Psoas muscle (tissue), 8 donors: ENCODE measurements around the gene LARP1. TPM values are rescaled to one million over a fixed set of nuclear protein-coding genes. Genes with fewer than 3 reads are reported as not detected.

Experiments used
- ATAC-seq, 4 donors: fragments of 200-7000 bp; cut with Tn5 transposase; one replicate each; pipeline ENCODE4 v1.9.1; 2020; ENCODE audit warnings: moderate library complexity in 3 of 4, mild to moderate bottlenecking in 2 of 4
- DNase-seq, 2 donors: peaks; one replicate each; pipeline ENCODE4 v3.0.0-alpha.2; 2020
- H3K27ac ChIP-seq: fragments of 200-600 bp; one replicate; pipeline ENCODE4 v1.8.0; 2022
- H3K27me3 ChIP-seq, 3 donors: fragments of 200-600 bp in 1 of 3; one replicate each; pipeline versions ENCODE4 v1.6.1 to v1.8.0; 2013 to 2022; ENCODE audit warnings: low read length in 2 of 3, mild to moderate bottlenecking in 2 of 3, moderate library complexity in 1 of 3; ENCODE audit not compliant: insufficient read depth in 3 of 3
- H3K36me3 ChIP-seq, 2 donors: fragments of 200-600 bp in 1 of 2; one replicate each; pipeline versions ENCODE4 v1.6.1 to v1.8.0; 2013 to 2022; ENCODE audit warnings: low read depth in 1 of 2, mild to moderate bottlenecking in 1 of 2, moderate library complexity in 1 of 2; ENCODE audit not compliant: insufficient read depth in 1 of 2
- H3K4me1 ChIP-seq: fragments of 200-600 bp; one replicate; pipeline ENCODE4 v1.8.0; 2022
- H3K4me3 ChIP-seq: fragments of 200-600 bp; one replicate; pipeline ENCODE4 v1.8.0; 2022; ENCODE audit warnings: mild to moderate bottlenecking
- H3K9me3 ChIP-seq: fragments of 200-600 bp; one replicate; pipeline ENCODE4 v1.8.0; 2022
- whole genome bisulfite sequencing, 3 donors: extraction: QIAGEN DNeasy Blood & Tissue Kit; methylation state at CpG; one replicate each; pipeline versions ENCODE4 v1.1.6 to v1.1.7; 2013; 5-methylcytosine and 5-hydroxymethylcytosine counted together
- intact Hi-C, 2 donors: fragments of 100-400 bp; cut with DNase I; formaldehyde crosslinking; loops; one replicate each; pipeline versions ENCODE4 v1.11.0 to v1.14.2; 2022
- polyA plus RNA-seq, 3 donors: library from polyadenylated mRNA; stranded (reverse); fragments of 200-250 nt; gene quantifications; one replicate each; pipeline ENCODE4 v1.2.3, GENCODE V29; 2013
- total RNA-seq, 4 donors: library from RNA; stranded (reverse); fragmentation: NEBNext Ultra II Directional in 2 of 4; extraction: Animal tissue kit (Norgen Biotek cat#: 25700) in 2 of 4; gene quantifications; one replicate each; pipeline versions ENCODE4 v1.2.1 to v1.2.4, GENCODE V29; 2021 to 2023
- TF ChIP-seq, protein P1 (sequence below): fragments of 200-600 bp; IDR thresholded peaks from one replicate; pipeline ENCODE4 v1.8.0; 2022; ENCODE audit warnings: antibody characterized with exemption
- donor health status: healthy with polysubstance abuse.
- donor health status: DM: no; HTN: no; CAD: no; lungs with moderate emphysema.
- donor health status: Bipolar disorder and iron deficiency.
- donor health status: healthy.
- donor health status: DM: yes; HTN: yes; CAD: no.
- donor health status: DM: no; HTN: no; CAD: no.
- donor health status: DM: no; HTN: no; CAD: no.
- donor health status: DM: yes; HTN: yes; CAD: no.

Gene LARP1
- total and polyA plus RNA-seq, 7 donors: 34.1 to 173 (median 108) TPM

DNA sequence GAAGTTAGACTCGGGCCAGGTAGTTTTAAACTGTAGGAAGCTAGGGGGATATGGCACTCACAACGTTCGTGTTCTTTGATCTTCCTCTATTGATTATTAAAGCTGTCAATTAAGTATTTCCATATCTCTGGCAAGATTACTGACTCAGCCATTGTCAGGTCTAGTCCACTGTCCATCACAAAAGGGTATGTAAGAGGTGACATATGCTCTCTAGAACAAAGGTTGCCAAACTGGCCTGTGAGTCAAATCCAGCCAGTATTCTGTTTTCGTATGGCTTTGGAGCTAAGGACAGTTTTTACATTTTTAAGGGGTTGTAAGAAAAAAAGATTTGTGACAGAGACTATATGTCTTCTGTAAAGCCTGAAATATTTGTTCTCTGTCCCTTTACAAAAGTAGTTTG lies 51.0 kb downstream of the LARP1 start:
- ATAC-seq (no peak), DNase-seq (no peak)
- TF ChIP-seq, protein P1, sequence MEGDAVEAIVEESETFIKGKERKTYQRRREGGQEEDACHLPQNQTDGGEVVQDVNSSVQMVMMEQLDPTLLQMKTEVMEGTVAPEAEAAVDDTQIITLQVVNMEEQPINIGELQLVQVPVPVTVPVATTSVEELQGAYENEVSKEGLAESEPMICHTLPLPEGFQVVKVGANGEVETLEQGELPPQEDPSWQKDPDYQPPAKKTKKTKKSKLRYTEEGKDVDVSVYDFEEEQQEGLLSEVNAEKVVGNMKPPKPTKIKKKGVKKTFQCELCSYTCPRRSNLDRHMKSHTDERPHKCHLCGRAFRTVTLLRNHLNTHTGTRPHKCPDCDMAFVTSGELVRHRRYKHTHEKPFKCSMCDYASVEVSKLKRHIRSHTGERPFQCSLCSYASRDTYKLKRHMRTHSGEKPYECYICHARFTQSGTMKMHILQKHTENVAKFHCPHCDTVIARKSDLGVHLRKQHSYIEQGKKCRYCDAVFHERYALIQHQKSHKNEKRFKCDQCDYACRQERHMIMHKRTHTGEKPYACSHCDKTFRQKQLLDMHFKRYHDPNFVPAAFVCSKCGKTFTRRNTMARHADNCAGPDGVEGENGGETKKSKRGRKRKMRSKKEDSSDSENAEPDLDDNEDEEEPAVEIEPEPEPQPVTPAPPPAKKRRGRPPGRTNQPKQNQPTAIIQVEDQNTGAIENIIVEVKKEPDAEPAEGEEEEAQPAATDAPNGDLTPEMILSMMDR: no peak
- 80 to 85% (median 84%) methylated on average over 4 of the region's 4 CpGs for WGBS, 3 donors
- no peak overlapping the region for H3K27ac ChIP-seq
- no peak overlapping the region for H3K4me3 ChIP-seq
- H3K27me3 ChIP-seq: no peaks in the 10 kb centered on the region
- peaks cover 21 to 100% of the 10 kb centered on the region in 2 donors for H3K36me3 ChIP-seq
- no peaks in the 10 kb centered on the region for H3K9me3 ChIP-seq
- intact Hi-C loops: no loop called here
- no peaks in the 10 kb centered on the region for H3K4me1 ChIP-seq

DNA sequence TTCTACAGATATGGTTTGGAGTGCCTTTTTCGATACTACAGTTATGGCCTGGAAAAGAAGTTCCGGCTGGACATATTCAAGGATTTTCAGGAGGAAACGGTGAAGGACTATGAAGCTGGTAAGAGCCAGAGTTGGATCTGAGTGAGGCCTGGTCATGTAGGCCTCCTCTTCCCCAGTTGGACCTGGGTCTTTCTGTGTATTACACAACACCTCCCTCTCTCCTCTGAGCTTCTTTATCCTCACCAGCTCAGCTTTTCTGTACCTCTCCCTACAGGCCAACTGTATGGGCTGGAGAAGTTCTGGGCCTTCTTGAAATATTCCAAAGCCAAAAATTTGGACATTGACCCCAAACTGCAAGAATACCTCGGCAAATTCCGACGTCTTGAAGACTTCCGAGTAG lies 56.1 kb downstream of the LARP1 start:
- WGBS, 3 donors: 82 to 90% (median 84%) methylated on average over 7 of the region's 7 CpGs
- Histone ChIP-seq H3K4me3 (no peak overlapping the region), H3K27me3 (no peaks in the 10 kb centered on the region), H3K27ac (no peak overlapping the region), H3K9me3 (no peaks in the 10 kb centered on the region), H3K36me3 (peaks cover 11 to 99% of the 10 kb centered on the region in 2 donors), H3K4me1 (no peaks in the 10 kb centered on the region)
- DNase-seq (no peak), ATAC-seq (peak in 2 of 4 donors; percentile 18 to 24)
- TF ChIP-seq, protein P1: no peak
- intact Hi-C loops: no loop called here

DNA sequence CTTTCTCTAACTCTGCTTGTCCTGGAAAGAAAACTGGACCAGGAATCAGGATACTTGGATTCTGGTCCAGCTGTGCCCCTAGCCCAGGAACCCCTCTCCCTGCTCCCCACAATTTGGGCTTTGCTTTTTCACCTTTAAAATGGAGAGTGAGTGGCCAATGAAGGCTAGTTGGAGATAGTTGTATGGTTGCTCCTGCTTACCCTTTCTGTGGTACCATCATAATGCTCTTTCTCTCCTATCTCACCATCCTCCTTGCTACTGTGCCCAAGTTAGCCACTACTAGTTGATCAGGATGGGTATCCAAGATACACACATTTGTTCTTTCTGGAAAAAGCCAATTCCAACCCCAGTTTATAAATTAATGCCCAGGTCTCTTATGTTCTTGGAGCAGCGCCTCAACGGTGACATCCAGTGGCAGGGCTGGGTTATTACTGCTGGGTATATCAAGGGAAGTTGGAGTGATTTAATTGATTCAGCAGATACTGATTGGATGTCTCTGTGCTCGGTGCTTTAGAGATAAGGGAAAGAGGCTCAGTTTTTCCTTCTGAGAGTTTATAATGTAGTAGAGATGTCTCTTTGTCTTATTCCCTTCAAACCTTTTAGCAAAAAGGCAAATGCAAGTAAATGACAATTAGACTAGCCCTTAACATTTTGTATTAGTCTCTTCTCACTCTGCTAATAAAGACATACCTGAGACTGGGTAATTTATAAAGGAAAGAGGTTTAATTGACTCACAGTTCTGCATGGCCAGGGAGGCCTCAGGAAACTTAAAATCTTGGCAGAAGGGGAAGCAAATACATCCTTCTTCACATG lies 56.7 kb downstream of the LARP1 start:
- Histone ChIP-seq H3K27me3 (no peaks in the 10 kb centered on the region), H3K36me3 (peaks cover 11 to 99% of the 10 kb centered on the region in 2 donors), H3K4me3 (no peak overlapping the region), H3K27ac (no peak overlapping the region), H3K4me1 (no peaks in the 10 kb centered on the region), H3K9me3 (no peaks in the 10 kb centered on the region)
- TF ChIP-seq, protein P1: peak; percentile 90
- ATAC-seq (peak; percentile 63 to 86 (median 78)), DNase-seq (peak; percentile 55 to 80)
- WGBS, 3 donors: 38 to 50% (median 42%) methylated on average over 3 of the region's 3 CpGs
- intact Hi-C loops: loop anchor here in 1 of 2 donors (2.0 kb wide), 1 partner anchor 163 kb away; no protein-coding TSS in a partner anchor

DNA sequence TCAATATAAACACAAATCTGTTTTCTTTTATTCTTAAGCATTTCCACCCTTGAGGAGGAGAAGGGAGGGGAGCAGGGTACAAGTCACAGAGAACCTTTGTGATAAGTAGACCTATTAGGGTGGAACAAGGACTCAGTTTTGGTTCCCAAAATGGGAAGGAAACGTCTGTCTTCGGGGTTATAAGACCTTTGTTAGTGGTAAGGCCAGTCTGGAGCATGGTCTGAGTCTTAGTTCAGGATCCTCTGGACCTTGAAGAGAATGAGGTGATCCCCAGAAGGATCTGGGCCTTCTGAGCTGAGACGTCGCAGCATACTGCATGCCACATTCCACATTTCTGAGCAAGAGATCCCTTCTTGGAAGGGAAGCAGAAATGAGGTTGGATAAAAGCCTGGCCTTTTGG lies 58.0 kb downstream of the LARP1 start:
- H3K9me3 ChIP-seq: no peaks in the 10 kb centered on the region
- no peak for DNase-seq
- TF ChIP-seq, protein P1: no peak
- intact Hi-C loops: loop anchor here in 1 of 2 donors (2.0 kb wide), 1 partner anchor 164 kb away; no protein-coding TSS in a partner anchor
- peaks cover 11 to 99% of the 10 kb centered on the region in 2 donors for H3K36me3 ChIP-seq
- no peak overlapping the region for H3K27ac ChIP-seq
- no peaks in the 10 kb centered on the region for H3K27me3 ChIP-seq
- H3K4me1 ChIP-seq: no peaks in the 10 kb centered on the region
- ATAC-seq: no peak
- 73 to 92% (median 76%) methylated on average over 4 of the region's 4 CpGs for WGBS, 3 donors
- no peak overlapping the region for H3K4me3 ChIP-seq
